ENCODE measurements around the gene TMOD3. TPM values are rescaled to one million over a fixed set of nuclear protein-coding genes. Genes with fewer than 3 reads are reported as not detected.

The TMOD3 gene
- total RNA-seq, 5 donors from 2014 or later (not counting 1 experiment from before 2014, with no cell fraction given), result 47.2 to 55.8 (median 53.4) TPM

- DNase-seq, result no peak
- Mint-ChIP-seq H3K27ac (peak overlapping the region in 1 of 2 donors; percentile 52), H3K9me3 (no peaks in the 10 kb centered on the region), H3K4me3 (no peak overlapping the region), H3K27me3 (no peaks in the 10 kb centered on the region), H3K4me1 (peaks cover 6 to 17% (median 12%) of the 10 kb centered on the region in 3 donors), H3K36me3 (peaks cover 50% of the 10 kb centered on the region)
- no peaks in the 10 kb centered on the region for H3K4me1 ChIP-seq (ENCODE audit: control insufficient read depth in 1 of 2, extremely low read depth in 1 of 2, insufficient read depth in 2 of 2, low read length in 2 of 2)
- no peak overlapping the region for H3K27ac ChIP-seq (ENCODE audit: low read length)
- H3K9me3 ChIP-seq, result no peaks in the 10 kb centered on the region
- ATAC-seq (replicated peaks in 1 of 4), result no peak
- H3K36me3 ChIP-seq (ENCODE audit: control insufficient read depth in 2 of 2, extremely low read depth in 1 of 2, insufficient read depth in 1 of 2, low read length in 1 of 2), result peaks cover 0 to 20% of the 10 kb centered on the region in 2 donors
- no peaks in the 10 kb centered on the region for H3K27me3 ChIP-seq (replicated peaks in 1 of 2; ENCODE audit: control insufficient read depth in 2 of 2, extremely low read depth in 1 of 2, insufficient read depth in 2 of 2, low read length in 1 of 2)
- ChIA-PET POLR2A (interaction anchor here in 1 of 2 donors (0.5 kb wide), 1 partner anchor 185 kb away, joined by 6 read pairs; no protein-coding TSS in a partner anchor), CTCF (interaction anchor here in 1 of 2 donors (0.7 to 1.5 kb wide), 7 partner anchors 9 to 58 kb away, joined by 3 to 7 read pairs (median 4); no protein-coding TSS in a partner anchor)
- 100% methylated on average over 2 of the region's 9 CpGs for WGBS (ENCODE audit: insufficient coverage)
- H3K4me3 ChIP-seq (ENCODE audit: control insufficient read depth in 1 of 2, extremely low read depth in 1 of 2, low read length in 1 of 2), result no peak overlapping the region
Observed at GRCh38 chr15:51887887-51888592, 58.6 kb downstream of the TMOD3 start.

- DNase-seq, result peak in 1 of 35 experiments; percentile 37
Observed at GRCh38 chr15:51888593-51889195, 59.2 kb downstream of the TMOD3 start.

GRCh38 chr15:51889486-51889885, 60.0 kb downstream of the TMOD3 start:
- POLR2A ChIA-PET, result interaction anchor here in 1 of 2 donors (0.7 kb wide), 1 partner anchor 312 kb away, joined by 8 read pairs; no protein-coding TSS in a partner anchor
- no peak for ATAC-seq (replicated peaks in 1 of 4)
- Histone ChIP-seq H3K9me3 (no peaks in the 10 kb centered on the region), H3K27ac (ENCODE audit: low read length) (no peak overlapping the region), H3K4me3 (ENCODE audit: control insufficient read depth in 1 of 2, extremely low read depth in 1 of 2, low read length in 1 of 2) (no peak overlapping the region), H3K36me3 (ENCODE audit: control insufficient read depth in 2 of 2, extremely low read depth in 1 of 2, insufficient read depth in 1 of 2, low read length in 1 of 2) (peaks cover 0 to 29% of the 10 kb centered on the region in 2 donors), H3K4me1 (ENCODE audit: control insufficient read depth in 1 of 2, extremely low read depth in 1 of 2, insufficient read depth in 2 of 2, low read length in 2 of 2) (no peaks in the 10 kb centered on the region), H3K27me3 (replicated peaks in 1 of 2; ENCODE audit: control insufficient read depth in 2 of 2, extremely low read depth in 1 of 2, insufficient read depth in 2 of 2, low read length in 1 of 2) (no peaks in the 10 kb centered on the region)
- Mint-ChIP-seq H3K27me3 (no peaks in the 10 kb centered on the region), H3K4me1 (peaks cover 6 to 9% (median 6%) of the 10 kb centered on the region in 3 donors), H3K36me3 (peaks cover 49% of the 10 kb centered on the region), H3K4me3 (no peak overlapping the region), H3K9me3 (no peaks in the 10 kb centered on the region), H3K27ac (no peak overlapping the region)
- no peak for DNase-seq
- no CpG with 5 or more reads among the region's 2 CpGs for WGBS (ENCODE audit: insufficient coverage)
- CTCF ChIA-PET, result interaction anchor here (0.6 to 1.5 kb wide), 8 partner anchors 9 to 727 kb away, joined by 3 to 4 read pairs (median 3); no protein-coding TSS in a partner anchor

More at GRCh38 chr15:51888593-51889195, 59.2 kb downstream of the TMOD3 start:
- no CpG with 5 or more reads among the region's 2 CpGs for WGBS (ENCODE audit: insufficient coverage)
- no peak for ATAC-seq (replicated peaks in 1 of 4)
- Mint-ChIP-seq H3K27me3 (no peaks in the 10 kb centered on the region), H3K27ac (no peak overlapping the region), H3K4me1 (peaks cover 6 to 17% (median 12%) of the 10 kb centered on the region in 3 donors), H3K4me3 (no peak overlapping the region), H3K36me3 (peaks cover 52% of the 10 kb centered on the region), H3K9me3 (no peaks in the 10 kb centered on the region)
- Histone ChIP-seq H3K27ac (ENCODE audit: low read length) (no peak overlapping the region), H3K4me3 (ENCODE audit: control insufficient read depth in 1 of 2, extremely low read depth in 1 of 2, low read length in 1 of 2) (no peak overlapping the region), H3K27me3 (replicated peaks in 1 of 2; ENCODE audit: control insufficient read depth in 2 of 2, extremely low read depth in 1 of 2, insufficient read depth in 2 of 2, low read length in 1 of 2) (no peaks in the 10 kb centered on the region), H3K36me3 (ENCODE audit: control insufficient read depth in 2 of 2, extremely low read depth in 1 of 2, insufficient read depth in 1 of 2, low read length in 1 of 2) (peaks cover 0 to 22% of the 10 kb centered on the region in 2 donors), H3K4me1 (ENCODE audit: control insufficient read depth in 1 of 2, extremely low read depth in 1 of 2, insufficient read depth in 2 of 2, low read length in 2 of 2) (no peaks in the 10 kb centered on the region), H3K9me3 (no peaks in the 10 kb centered on the region)
- ChIA-PET POLR2A (no interaction called here), CTCF (interaction anchor here in 1 of 2 donors (0.6 to 1.5 kb wide), 10 partner anchors 9 to 58 kb away, joined by 3 to 7 read pairs (median 3); no protein-coding TSS in a partner anchor)

GRCh38 chr15:51904421-51904820, 75.0 kb downstream of the TMOD3 start:
- no peak overlapping the region for H3K27ac Mint-ChIP-seq
- no peak overlapping the region for H3K27ac ChIP-seq (ENCODE audit: low read length)
- no peaks in the 10 kb centered on the region for H3K27me3 ChIP-seq (replicated peaks in 1 of 2; ENCODE audit: control insufficient read depth in 2 of 2, extremely low read depth in 1 of 2, insufficient read depth in 2 of 2, low read length in 1 of 2)
- H3K9me3 Mint-ChIP-seq, result no peaks in the 10 kb centered on the region
- ATAC-seq (replicated peaks in 1 of 4) (no peak), DNase-seq (no peak)
- H3K36me3 Mint-ChIP-seq, result peaks cover 59% of the 10 kb centered on the region
- H3K4me3 Mint-ChIP-seq, result no peak overlapping the region
- no peaks in the 10 kb centered on the region for H3K4me1 Mint-ChIP-seq
- ChIA-PET POLR2A (no interaction called here), CTCF (interaction anchor here (0.6 to 2.0 kb wide), 3 partner anchors 21 to 45 kb away, joined by 3 to 7 read pairs (median 4); no protein-coding TSS in a partner anchor)
- H3K4me3 ChIP-seq (ENCODE audit: control insufficient read depth in 1 of 2, extremely low read depth in 1 of 2, low read length in 1 of 2), result no peak overlapping the region
- 87% methylated on average over 3 of the region's 3 CpGs for WGBS (ENCODE audit: insufficient coverage)
- peaks cover 4 to 66% of the 10 kb centered on the region in 2 donors for H3K36me3 ChIP-seq (ENCODE audit: control insufficient read depth in 2 of 2, extremely low read depth in 1 of 2, insufficient read depth in 1 of 2, low read length in 1 of 2)
- H3K27me3 Mint-ChIP-seq, result no peaks in the 10 kb centered on the region
- H3K9me3 ChIP-seq, result no peaks in the 10 kb centered on the region
- no peaks in the 10 kb centered on the region for H3K4me1 ChIP-seq (ENCODE audit: control insufficient read depth in 1 of 2, extremely low read depth in 1 of 2, insufficient read depth in 2 of 2, low read length in 2 of 2)

- CTCF ChIA-PET, result interaction anchor here (0.6 to 2.0 kb wide), 4 partner anchors 21 to 255 kb away, joined by 3 to 13 read pairs (median 6); no protein-coding TSS in a partner anchor
- Histone ChIP-seq H3K36me3 (ENCODE audit: control insufficient read depth in 2 of 2, extremely low read depth in 1 of 2, insufficient read depth in 1 of 2, low read length in 1 of 2) (peaks cover 4 to 63% of the 10 kb centered on the region in 2 donors), H3K4me3 (ENCODE audit: control insufficient read depth in 1 of 2, extremely low read depth in 1 of 2, low read length in 1 of 2) (no peak overlapping the region), H3K9me3 (no peaks in the 10 kb centered on the region), H3K27me3 (replicated peaks in 1 of 2; ENCODE audit: control insufficient read depth in 2 of 2, extremely low read depth in 1 of 2, insufficient read depth in 2 of 2, low read length in 1 of 2) (no peaks in the 10 kb centered on the region), H3K27ac (ENCODE audit: low read length) (no peak overlapping the region), H3K4me1 (ENCODE audit: control insufficient read depth in 1 of 2, extremely low read depth in 1 of 2, insufficient read depth in 2 of 2, low read length in 2 of 2) (no peaks in the 10 kb centered on the region)
- POLR2A ChIA-PET, result interaction anchor here in 1 of 2 donors (0.5 kb wide), 1 partner anchor 115 kb away, joined by 3 read pairs; no protein-coding TSS in a partner anchor
- Mint-ChIP-seq H3K4me3 (no peak overlapping the region), H3K27ac (no peak overlapping the region), H3K27me3 (no peaks in the 10 kb centered on the region), H3K9me3 (no peaks in the 10 kb centered on the region), H3K4me1 (no peaks in the 10 kb centered on the region), H3K36me3 (peaks cover 59% of the 10 kb centered on the region)
- no peak for DNase-seq
- ATAC-seq (replicated peaks in 1 of 4), result no peak
- WGBS (ENCODE audit: insufficient coverage), result 100% methylated on average over 2 of the region's 4 CpGs
Observed at GRCh38 chr15:51904931-51905330, 75.5 kb downstream of the TMOD3 start.

GRCh38 chr15:51907136-51907862, 77.8 kb downstream of the TMOD3 start:
- H3K9me3 ChIP-seq, result no peaks in the 10 kb centered on the region
- WGBS (ENCODE audit: insufficient coverage), result 92% methylated on average over 5 of the region's 8 CpGs
- ChIA-PET CTCF (interaction anchor here in 1 of 2 donors (0.8 to 1.1 kb wide), 2 partner anchors 19 to 173 kb away, joined by 3 read pairs; no protein-coding TSS in a partner anchor), POLR2A (no interaction called here)
- no peaks in the 10 kb centered on the region for H3K27me3 ChIP-seq (replicated peaks in 1 of 2; ENCODE audit: control insufficient read depth in 2 of 2, extremely low read depth in 1 of 2, insufficient read depth in 2 of 2, low read length in 1 of 2)
- no peak overlapping the region for H3K4me3 Mint-ChIP-seq
- H3K4me1 Mint-ChIP-seq, result no peaks in the 10 kb centered on the region
- no peak overlapping the region for H3K27ac Mint-ChIP-seq
- peaks cover 4 to 48% of the 10 kb centered on the region in 2 donors for H3K36me3 ChIP-seq (ENCODE audit: control insufficient read depth in 2 of 2, extremely low read depth in 1 of 2, insufficient read depth in 1 of 2, low read length in 1 of 2)
- ATAC-seq (replicated peaks in 1 of 4) (no peak), DNase-seq (no peak)
- no peaks in the 10 kb centered on the region for H3K4me1 ChIP-seq (ENCODE audit: control insufficient read depth in 1 of 2, extremely low read depth in 1 of 2, insufficient read depth in 2 of 2, low read length in 2 of 2)
- no peak overlapping the region for H3K27ac ChIP-seq (ENCODE audit: low read length)
- no peak overlapping the region for H3K4me3 ChIP-seq (ENCODE audit: control insufficient read depth in 1 of 2, extremely low read depth in 1 of 2, low read length in 1 of 2)
- H3K36me3 Mint-ChIP-seq, result peaks cover 47% of the 10 kb centered on the region
- no peaks in the 10 kb centered on the region for H3K27me3 Mint-ChIP-seq
- H3K9me3 Mint-ChIP-seq, result no peaks in the 10 kb centered on the region
